Heart right ventricle (tissue), 16 donors: ENCODE data around the gene CEP164. TPM values are rescaled to one million over a fixed set of nuclear protein-coding genes. Genes with fewer than 3 reads are reported as not detected.
A peak's percentile ranks its signal among the peaks of the same experiment; 100 is the strongest.

ENCODE experiments used
- ATAC-seq, 8 donors: fragments of 200-7000 bp; cut with Tn5 transposase; one replicate each; pipeline ENCODE4 v1.9.1; 2020; ENCODE audit warnings: mild to moderate bottlenecking in 8 of 8, moderate library complexity in 8 of 8, moderate number of reproducible peaks in 1 of 8
- DNase-seq, 2 donors: peaks; one replicate each; pipeline ENCODE4 v3.0.0-alpha.2; 2020
- H3K27ac ChIP-seq, 10 donors: fragments of 200-600 bp; sonication (generic) in 2 of 10; one replicate each; pipeline versions ENCODE4 v1.5.0 to v1.8.0; 2020 to 2022; ENCODE audit warnings: mild to moderate bottlenecking in 3 of 10
- H3K27me3 ChIP-seq, 7 donors: fragments of 200-600 bp; one replicate each; pipeline ENCODE4 v1.8.0; 2021 to 2022; ENCODE audit warnings: mild to moderate bottlenecking in 2 of 7
- H3K36me3 ChIP-seq, 9 donors: fragments of 200-600 bp; sonication (generic) in 1 of 9; one replicate each; pipeline versions ENCODE4 v1.5.0 to v1.8.0; 2020 to 2022; ENCODE audit warnings: mild to moderate bottlenecking in 2 of 9
- H3K4me1 ChIP-seq, 9 donors: fragments of 200-600 bp; sonication (generic) in 1 of 9; one replicate each; pipeline versions ENCODE4 v1.5.0 to v1.8.0; 2020 to 2022; ENCODE audit warnings: mild to moderate bottlenecking in 4 of 9
- H3K4me3 ChIP-seq, 10 donors: fragments of 200-600 bp; sonication (generic) in 2 of 10; one replicate each; pipeline versions ENCODE4 v1.5.0 to v1.8.0; 2020 to 2022; ENCODE audit warnings: mild to moderate bottlenecking in 7 of 10, moderate library complexity in 2 of 10
- H3K9me3 ChIP-seq, 11 donors: fragments of 200-600 bp in 10 of 11; sonication (generic) in 2 of 11; one replicate each; pipeline versions ENCODE4 v1.5.0 to v1.8.0; 2013 to 2022; ENCODE audit warnings: mild to moderate bottlenecking in 2 of 11, control low read depth in 1 of 11, moderate library complexity in 1 of 11
- CTCF ChIP-seq, 9 donors: fragments of 200-600 bp; sonication (generic) in 2 of 9; IDR thresholded peaks; one replicate each; pipeline versions ENCODE4 v1.5.0 to v1.8.0; 2021 to 2022; ENCODE audit warnings: antibody characterized with exemption in 9 of 9, mild to moderate bottlenecking in 5 of 9, moderate library complexity in 1 of 9
- WGBS, 2 donors: extraction: QIAGEN DNeasy Blood & Tissue Kit; methylation state at CpG; one replicate each; pipeline ENCODE4 v1.1.7; 2013; ENCODE audit warnings: inconsistent platforms in 1 of 2; 5-methylcytosine and 5-hydroxymethylcytosine counted together
- intact Hi-C, 10 donors: fragments of 100-400 bp; cut with DNase I; formaldehyde crosslinking; loops; one replicate each; pipeline versions ENCODE4 v1.11.1 to v1.14.2; 2022
- polyA plus RNA-seq, 2 donors: library from polyadenylated mRNA; stranded (reverse); fragments of 200-250 nt; gene quantifications; one replicate each; pipeline ENCODE4 v1.2.3, GENCODE V29; 2013
- total RNA-seq, 10 donors: library from RNA; stranded (reverse); fragmentation: NEBNext Ultra II Directional in 3 of 10; extraction: Animal tissue kit (Norgen Biotek cat#: 25700) in 3 of 10; gene quantifications; one replicate each; pipeline versions ENCODE4 v1.2.1 to v1.2.4, GENCODE V29; 2021 to 2023
- donor health status: Arrhythmogenic right ventricular cardiomyopathy.
- donor health status: ischemic (EF 13 %, LVEDD 7.1; RV severe dilation, severe dysfunction).
- donor health status: healthy with polysubstance abuse.
- donor health status: DM: no; HTN: yes; CAD: no.
- donor health status: DM: no; HTN: no; CAD: no.
- donor health status: ischemic (EF 25% LVEDD 6.9; RV normal size, moderate dysfunction).
- donor health status: ischemic (EF 25% LVEDD 5.7; RV mildly dilated, moderate dysfunction).
- donor health status: healthy.
- donor health status: DM: yes; HTN: yes; CAD: no.
- donor health status: Ischemic cardiomyopathy.
- donor health status: ischemic (EF 35%, LVEDD 5.7; RV mildly dilated, moderate dysfunction).
- donor health status: nonischemic (EF 11% LVEDD 7.7; RV severe dilation, severe dysfunction).
- donor health status: DM: yes; HTN: yes; CAD: no.
- donor health status: PGD.
- donor health status: ischemic (EF 29% LVEDD 5.4; RV normal size, mild dysfunction).
- donor health status: nonischemic (EF 23%, LVEDD 6.1; RV moderate dilation, normal function).

Gene CEP164
- total and polyA plus RNA-seq, 12 donors, result 3.5 to 17.9 (median 6.6) TPM

- intact Hi-C loops, result loop anchor here in 1 of 10 donors (10.0 kb wide), 1 partner anchor 585 kb away; no protein-coding TSS in a partner anchor
- no peak for TF ChIP-seq CTCF (IDR thresholded peaks at IDR 0.05)
- no peak overlapping the region for H3K4me3 ChIP-seq
- DNase-seq (no peak), ATAC-seq (peak in 2 of 8 donors; percentile 5 to 9)
- H3K36me3 ChIP-seq, result peaks cover 0 to 17% (median 0%) of the 10 kb centered on the region in 9 donors
- H3K9me3 ChIP-seq, result peaks cover 0 to 11% (median 4%) of the 10 kb centered on the region in 11 donors
- H3K4me1 ChIP-seq, result no peaks in the 10 kb centered on the region
- 84 to 86% methylated on average over 16 of the region's 16 CpGs for WGBS, 2 donors
- no peaks in the 10 kb centered on the region for H3K27me3 ChIP-seq
- H3K27ac ChIP-seq, result no peak overlapping the region
Observed at GRCh38 chr11:117459123-117459978, 131.7 kb downstream of the CEP164 start.

DNA sequence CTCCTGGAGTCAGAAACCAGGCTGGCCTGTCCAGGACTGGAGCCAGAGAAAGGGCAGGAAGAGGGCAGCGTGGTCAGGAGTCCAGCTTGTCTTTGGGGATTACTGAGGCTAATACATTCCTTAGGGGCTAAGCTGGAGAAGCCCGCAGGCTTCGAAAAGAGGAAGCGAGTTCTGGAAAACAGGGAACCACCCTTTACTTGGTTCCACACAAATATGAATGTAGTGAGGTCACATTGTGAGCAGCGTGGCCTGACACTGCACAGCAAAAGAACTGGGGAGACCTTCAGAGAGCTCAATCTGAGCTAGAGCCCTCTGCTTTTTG lies 132.3 kb downstream of the CEP164 start:
- Histone ChIP-seq H3K27me3 (no peaks in the 10 kb centered on the region), H3K4me1 (no peaks in the 10 kb centered on the region), H3K36me3 (peaks cover 0 to 23% (median 0%) of the 10 kb centered on the region in 9 donors), H3K27ac (no peak overlapping the region), H3K9me3 (peaks cover 0 to 5% (median 0%) of the 10 kb centered on the region in 11 donors), H3K4me3 (no peak overlapping the region)
- ATAC-seq (peak in 2 of 8 donors; percentile 11 to 30), DNase-seq (no peak)
- 78 to 89% methylated on average over 5 of the region's 5 CpGs for WGBS, 2 donors
- intact Hi-C loops, result loop anchor here in 1 of 10 donors (10.0 kb wide), 1 partner anchor 585 kb away; no protein-coding TSS in a partner anchor
- no peak for TF ChIP-seq CTCF (IDR thresholded peaks at IDR 0.05)

DNA sequence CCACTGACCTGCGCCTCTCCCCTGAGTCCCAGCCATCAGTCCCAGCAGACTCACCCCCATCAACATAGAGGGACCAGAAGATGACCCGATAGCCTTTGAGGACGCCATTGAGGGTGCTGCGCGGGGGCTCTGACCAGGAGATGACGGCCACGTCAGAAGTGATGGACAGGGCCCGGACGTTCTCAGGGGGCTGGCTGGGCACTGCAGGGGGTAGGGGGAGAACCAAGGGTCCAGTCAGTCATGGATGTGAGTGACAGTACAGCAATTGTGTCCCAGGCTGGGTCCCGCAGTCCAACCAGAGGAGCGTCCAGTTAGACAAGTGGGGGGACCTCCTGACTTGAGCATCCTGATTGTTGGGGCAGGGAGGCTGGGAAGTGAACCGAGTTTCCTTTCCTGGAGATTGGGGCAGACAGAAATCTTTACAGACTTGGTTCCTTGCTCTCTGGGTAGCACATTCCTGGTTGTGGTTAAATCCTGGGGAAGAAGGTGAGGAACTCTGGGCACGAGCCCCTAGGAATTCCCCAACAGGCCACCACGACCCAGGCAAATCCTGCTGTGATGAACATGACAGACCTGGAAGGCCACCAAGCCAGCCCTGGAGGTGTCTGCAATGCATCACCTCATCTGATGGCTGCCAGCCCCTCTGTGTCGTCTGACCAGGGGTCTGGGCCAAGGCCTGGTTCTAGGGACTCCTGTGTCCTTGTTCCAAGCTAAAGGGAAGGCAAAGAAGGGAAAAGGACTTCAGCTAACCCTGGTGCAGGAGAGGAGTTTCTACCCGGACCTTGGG lies 133.9 kb downstream of the CEP164 start:
- no peak for ATAC-seq
- intact Hi-C loops, result no loop called here
- no peak for DNase-seq
- 87 to 88% methylated on average over 16 of the region's 16 CpGs for WGBS, 2 donors
- Histone ChIP-seq H3K27ac (no peak overlapping the region), H3K27me3 (no peaks in the 10 kb centered on the region), H3K9me3 (no peaks in the 10 kb centered on the region), H3K36me3 (peaks cover 0 to 24% (median 0%) of the 10 kb centered on the region in 9 donors), H3K4me3 (no peak overlapping the region), H3K4me1 (no peaks in the 10 kb centered on the region)
- TF ChIP-seq CTCF (IDR thresholded peaks at IDR 0.05), result no peak

GRCh38 chr11:117462183-117462863 lies 134.7 kb downstream of the CEP164 start:
- intact Hi-C loops, result no loop called here
- no peak for ATAC-seq
- Histone ChIP-seq H3K27ac (no peak overlapping the region), H3K27me3 (no peaks in the 10 kb centered on the region), H3K4me3 (no peak overlapping the region), H3K36me3 (peaks cover 0 to 24% (median 0%) of the 10 kb centered on the region in 9 donors), H3K9me3 (no peaks in the 10 kb centered on the region), H3K4me1 (no peaks in the 10 kb centered on the region)
- no peak for DNase-seq
- 85 to 91% methylated on average over 18 of the region's 18 CpGs for WGBS, 2 donors
- no peak for TF ChIP-seq CTCF (IDR thresholded peaks at IDR 0.05)
